Activated naive CD8-positive, alpha-beta T cell treated with anti-CD3 and anti-CD28 coated beads for 36 hours (primary cell): Measurements from ENCODE around the gene DNTT. TPM values are rescaled to one million over a fixed set of nuclear protein-coding genes. Genes with fewer than 3 reads are reported as not detected.

Source experiments
- DNase-seq: peaks from one replicate; pipeline ENCODE4 v3.0.0; 2021
- H3K27ac Mint-ChIP-seq: one replicate; pipeline ENCODE4 v1.8.0; 2022; ENCODE audit warnings: mild to moderate bottlenecking, moderate library complexity, mixed read lengths
- H3K27me3 Mint-ChIP-seq: one replicate; pipeline ENCODE4 v1.8.0; 2022; ENCODE audit warnings: mild to moderate bottlenecking, mixed read lengths
- H3K36me3 Mint-ChIP-seq: one replicate; pipeline ENCODE4 v1.8.0; 2021; ENCODE audit warnings: mild to moderate bottlenecking, mixed read lengths
- H3K4me1 Mint-ChIP-seq: one replicate; pipeline ENCODE4 v1.8.0; 2021; ENCODE audit warnings: mixed read lengths
- H3K4me3 Mint-ChIP-seq: one replicate; pipeline ENCODE4 v1.8.0; 2022; ENCODE audit warnings: mild to moderate bottlenecking, moderate library complexity, mixed read lengths
- H3K9me3 Mint-ChIP-seq: one replicate; pipeline ENCODE4 v1.8.0; 2022; ENCODE audit warnings: mixed read lengths
- total RNA-seq, 2 experiments: library from RNA; stranded (reverse); gene quantifications; one replicate each; pipeline ENCODE4 v1.2.3, GENCODE V29; 2021

Gene DNTT
- total RNA-seq, 2 experiments from 2014 or later: not detected

- Mint-ChIP-seq H3K4me1 (no peaks in the 10 kb centered on the region), H3K27me3 (no peaks in the 10 kb centered on the region), H3K27ac (no peak overlapping the region), H3K36me3 (no peaks in the 10 kb centered on the region), H3K9me3 (no peaks in the 10 kb centered on the region), H3K4me3 (no peak overlapping the region)
- DNase-seq: peak; percentile 64
Measured at GRCh38 chr10:96339956-96340904, 36.0 kb downstream of the DNTT start.

- Mint-ChIP-seq H3K27me3 (peaks cover 4% of the 10 kb centered on the region), H3K4me3 (no peak overlapping the region), H3K9me3 (peaks cover 7% of the 10 kb centered on the region), H3K36me3 (no peaks in the 10 kb centered on the region), H3K27ac (no peak overlapping the region), H3K4me1 (no peaks in the 10 kb centered on the region)
- no peak for DNase-seq
Measured at GRCh38 chr10:96341219-96342182, 37.3 kb downstream of the DNTT start.

GRCh38 chr10:96342402-96342801, 38.2 kb downstream of the DNTT start:
- Mint-ChIP-seq H3K9me3 (peaks cover 9% of the 10 kb centered on the region), H3K4me3 (no peak overlapping the region), H3K27me3 (peaks cover 4% of the 10 kb centered on the region), H3K36me3 (no peaks in the 10 kb centered on the region), H3K4me1 (no peaks in the 10 kb centered on the region), H3K27ac (no peak overlapping the region)
- DNase-seq: no peak

- H3K4me1 Mint-ChIP-seq: no peaks in the 10 kb centered on the region
- H3K27me3 Mint-ChIP-seq: peaks cover 4% of the 10 kb centered on the region
- peaks cover 9% of the 10 kb centered on the region for H3K9me3 Mint-ChIP-seq
- H3K4me3 Mint-ChIP-seq: no peak overlapping the region
- no peak overlapping the region for H3K27ac Mint-ChIP-seq
- H3K36me3 Mint-ChIP-seq: no peaks in the 10 kb centered on the region
- no peak for DNase-seq
Measured at GRCh38 chr10:96344178-96344577, 39.9 kb downstream of the DNTT start.

- no peak overlapping the region for H3K27ac Mint-ChIP-seq
- no peaks in the 10 kb centered on the region for H3K4me1 Mint-ChIP-seq
- no peak overlapping the region for H3K4me3 Mint-ChIP-seq
- no peak for DNase-seq
- H3K27me3 Mint-ChIP-seq: peaks cover 4% of the 10 kb centered on the region
- H3K9me3 Mint-ChIP-seq: peaks cover 9% of the 10 kb centered on the region
- H3K36me3 Mint-ChIP-seq: no peaks in the 10 kb centered on the region
Measured at GRCh38 chr10:96345222-96345621, 41.0 kb downstream of the DNTT start.

GRCh38 chr10:96346295-96346694, 42.1 kb downstream of the DNTT start:
- Mint-ChIP-seq H3K27me3 (peaks cover 4% of the 10 kb centered on the region), H3K36me3 (no peaks in the 10 kb centered on the region), H3K9me3 (peaks cover 9% of the 10 kb centered on the region)

GRCh38 chr10:96352027-96352426, 47.8 kb downstream of the DNTT start:
- H3K9me3 Mint-ChIP-seq: peaks cover under 1% of the 10 kb centered on the region
- no peaks in the 10 kb centered on the region for H3K36me3 Mint-ChIP-seq
- H3K4me1 Mint-ChIP-seq: no peaks in the 10 kb centered on the region
- H3K27ac Mint-ChIP-seq: no peak overlapping the region
- H3K4me3 Mint-ChIP-seq: no peak overlapping the region
- no peak for DNase-seq
- H3K27me3 Mint-ChIP-seq: peaks cover 15% of the 10 kb centered on the region

More at GRCh38 chr10:96346295-96346694, 42.1 kb downstream of the DNTT start:
- DNase-seq: no peak
- H3K27ac Mint-ChIP-seq: no peak overlapping the region
- no peaks in the 10 kb centered on the region for H3K4me1 Mint-ChIP-seq
- H3K4me3 Mint-ChIP-seq: no peak overlapping the region

- H3K4me3 Mint-ChIP-seq: no peak overlapping the region
- DNase-seq: no peak
- H3K36me3 Mint-ChIP-seq: no peaks in the 10 kb centered on the region
- no peaks in the 10 kb centered on the region for H3K4me1 Mint-ChIP-seq
- H3K27me3 Mint-ChIP-seq: peaks cover 16% of the 10 kb centered on the region
- no peaks in the 10 kb centered on the region for H3K9me3 Mint-ChIP-seq
- no peak overlapping the region for H3K27ac Mint-ChIP-seq
Measured at GRCh38 chr10:96352582-96352981, 48.3 kb downstream of the DNTT start.

GRCh38 chr10:96357038-96357620, 52.9 kb downstream of the DNTT start:
- peaks cover 16% of the 10 kb centered on the region for H3K27me3 Mint-ChIP-seq
- no peak overlapping the region for H3K27ac Mint-ChIP-seq
- DNase-seq: no peak
- no peaks in the 10 kb centered on the region for H3K36me3 Mint-ChIP-seq
- H3K4me3 Mint-ChIP-seq: no peak overlapping the region
- H3K4me1 Mint-ChIP-seq: no peaks in the 10 kb centered on the region
- no peaks in the 10 kb centered on the region for H3K9me3 Mint-ChIP-seq

GRCh38 chr10:96358851-96359540, 54.8 kb downstream of the DNTT start, which contains the start of gene OPALIN:
TSS of gene OPALIN (minus strand) at chr10:96359002. CDS start at chr10:96358896, 106 bp downstream.
- no peak within 1 kb of the TSS for H3K4me3 Mint-ChIP-seq
- no peaks in the 10 kb centered on the region for H3K36me3 Mint-ChIP-seq
- no peak for DNase-seq
- H3K27ac Mint-ChIP-seq: no peak within 1 kb of the TSS
- peaks cover 11% of the 10 kb centered on the region for H3K27me3 Mint-ChIP-seq
- H3K4me1 Mint-ChIP-seq: no peaks in the 10 kb centered on the region
- H3K9me3 Mint-ChIP-seq: no peaks in the 10 kb centered on the region

- Mint-ChIP-seq H3K27ac (no peak overlapping the region), H3K9me3 (no peaks in the 10 kb centered on the region), H3K4me1 (no peaks in the 10 kb centered on the region), H3K27me3 (peaks cover 11% of the 10 kb centered on the region), H3K36me3 (no peaks in the 10 kb centered on the region), H3K4me3 (no peak overlapping the region)
- no peak for DNase-seq
Measured at GRCh38 chr10:96359616-96360015, 55.4 kb downstream of the DNTT start.

GRCh38 chr10:96360331-96360730, 56.1 kb downstream of the DNTT start:
- no peaks in the 10 kb centered on the region for H3K4me1 Mint-ChIP-seq

GRCh38 chr10:96360766-96361165, 56.5 kb downstream of the DNTT start:
- no peak for DNase-seq
- Mint-ChIP-seq H3K4me1 (no peaks in the 10 kb centered on the region), H3K9me3 (no peaks in the 10 kb centered on the region), H3K27ac (no peak overlapping the region), H3K4me3 (no peak overlapping the region), H3K27me3 (peaks cover 7% of the 10 kb centered on the region), H3K36me3 (no peaks in the 10 kb centered on the region)

More at GRCh38 chr10:96360331-96360730, 56.1 kb downstream of the DNTT start:
- no peak overlapping the region for H3K27ac Mint-ChIP-seq
- H3K9me3 Mint-ChIP-seq: no peaks in the 10 kb centered on the region
- H3K36me3 Mint-ChIP-seq: no peaks in the 10 kb centered on the region
- H3K4me3 Mint-ChIP-seq: no peak overlapping the region
- peaks cover 8% of the 10 kb centered on the region for H3K27me3 Mint-ChIP-seq
- no peak for DNase-seq

- Mint-ChIP-seq H3K9me3 (no peaks in the 10 kb centered on the region), H3K4me3 (no peak overlapping the region), H3K27ac (no peak overlapping the region), H3K36me3 (no peaks in the 10 kb centered on the region), H3K27me3 (no peaks in the 10 kb centered on the region), H3K4me1 (peaks cover 1% of the 10 kb centered on the region)
- DNase-seq: no peak
Measured at GRCh38 chr10:96365571-96365970, 61.3 kb downstream of the DNTT start.
